ENCODE data around the gene DRD4. TPM values are rescaled to one million over a fixed set of nuclear protein-coding genes. Genes with fewer than 3 reads are reported as not detected.

The DRD4 gene
- 0.10 to 0.41 TPM (median 0.24 TPM) in 5 replicates for total RNA-seq (2022; extraction: Qiagen RNA extraction; ENCODE audit: low read depth)

DNA sequence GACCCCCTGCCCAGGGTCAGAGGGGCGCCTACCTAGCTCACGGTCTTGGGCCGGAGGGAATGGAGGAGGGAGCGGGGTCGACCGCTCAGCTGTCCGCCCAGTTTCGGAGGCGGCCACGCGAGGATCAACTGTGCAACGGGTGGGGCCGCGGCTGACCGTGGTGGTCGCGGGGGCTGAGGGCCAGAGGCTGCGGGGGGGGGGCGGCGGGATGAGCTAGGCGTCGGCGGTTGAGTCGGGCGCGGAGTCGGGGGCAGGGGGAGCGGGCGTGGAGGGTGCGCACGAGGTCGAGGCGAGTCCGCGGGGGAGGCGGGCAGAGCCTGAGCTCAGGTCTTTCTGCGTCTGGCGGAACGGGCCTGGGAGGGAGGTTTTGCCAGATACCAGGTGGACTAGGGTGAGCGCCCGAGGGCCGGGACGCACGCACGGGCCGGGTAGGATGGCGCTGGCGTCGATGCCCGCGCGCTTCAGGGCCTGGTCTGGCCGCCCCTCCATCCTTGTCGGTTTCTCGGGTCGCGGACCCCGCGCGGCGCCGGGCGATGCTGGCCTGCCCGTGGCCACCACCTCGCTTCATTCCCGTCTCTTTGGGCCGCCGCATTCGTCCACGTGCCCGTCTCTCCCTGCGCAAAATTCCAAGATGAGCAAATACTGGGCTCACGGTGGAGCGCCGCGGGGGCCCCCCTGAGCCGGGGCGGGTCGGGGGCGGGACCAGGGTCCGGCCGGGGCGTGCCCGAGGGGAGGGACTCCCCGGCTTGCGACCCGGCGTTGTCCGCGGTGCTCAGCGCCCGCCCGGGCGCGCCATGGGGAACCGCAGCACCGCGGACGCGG, at the start of gene DRD4:
DRD4 (plus strand) TSS at position 759 of the 822 bp plus-strand sequence; CDS start at position 795, 36 bp downstream.

GRCh38 chr11:615504-616319, 21.4 kb upstream of the DRD4 start, which contains the start of gene IRF7:
Gene IRF7 (minus strand): TSS chr11:615950. CDS start chr11:615364, 586 bp downstream.

GRCh38 chr11:624705-625635, 12.1 kb upstream of the DRD4 start, which contains the start of gene CDHR5:
Gene CDHR5 (minus strand): TSS chr11:624955. CDS start chr11:624902, 53 bp downstream.

GRCh38 chr11:626475-627307, 10.4 kb upstream of the DRD4 start, which contains the start of gene SCT:
Gene SCT (minus strand): TSS chr11:627181. CDS start chr11:627143, 38 bp downstream.

Other genes with a start within 250 kb of the DRD4 start
- gene PKP3, start 243.1 kb upstream of the DRD4 start, total RNA-seq (2022; extraction: Qiagen RNA extraction; ENCODE audit: low read depth), result 29.9 to 39.9 TPM (median 38.6 TPM) in 5 replicates
- 60.4 to 93.3 TPM (median 87.7 TPM) in 5 replicates for gene SIGIRR, start 222.3 kb upstream of the DRD4 start, total RNA-seq (2022; extraction: Qiagen RNA extraction; ENCODE audit: low read depth)
- gene ANO9, start 195.3 kb upstream of the DRD4 start, total RNA-seq (2022; extraction: Qiagen RNA extraction; ENCODE audit: low read depth), result 0.72 to 1.2 TPM (median 0.88 TPM) in 5 replicates
- gene PTDSS2, start 187.0 kb upstream of the DRD4 start, total RNA-seq (2022; extraction: Qiagen RNA extraction; ENCODE audit: low read depth), result 33.8 to 46.7 TPM (median 44.8 TPM) in 5 replicates
- 134 to 192 TPM (median 169 TPM) in 5 replicates for gene RNH1, start 130.0 kb upstream of the DRD4 start, total RNA-seq (2022; extraction: Qiagen RNA extraction; ENCODE audit: low read depth)
- gene HRAS, start 101.7 kb upstream of the DRD4 start, total RNA-seq (2022; extraction: Qiagen RNA extraction; ENCODE audit: low read depth), result 108 to 168 TPM (median 150 TPM) in 5 replicates
- 0.54 to 0.97 TPM (median 0.77 TPM) in 5 replicates for gene LRRC56, start 99.7 kb upstream of the DRD4 start, total RNA-seq (2022; extraction: Qiagen RNA extraction; ENCODE audit: low read depth)
- 1.9 to 3.0 TPM (median 2.3 TPM) in 5 replicates for gene LMNTD2, start 76.5 kb upstream of the DRD4 start, total RNA-seq (2022; extraction: Qiagen RNA extraction; ENCODE audit: low read depth)
- 45.1 to 53.1 TPM (median 51.9 TPM) in 5 replicates for gene RASSF7, start 76.3 kb upstream of the DRD4 start, total RNA-seq (2022; extraction: Qiagen RNA extraction; ENCODE audit: low read depth)
- 29.5 to 38.7 TPM (median 35.4 TPM) in 5 replicates for gene PHRF1, start 60.8 kb upstream of the DRD4 start, total RNA-seq (2022; extraction: Qiagen RNA extraction; ENCODE audit: low read depth)
- gene IRF7, start 21.3 kb upstream of the DRD4 start, total RNA-seq (2022; extraction: Qiagen RNA extraction; ENCODE audit: low read depth), result 5.8 to 8.1 TPM (median 5.9 TPM) in 5 replicates
- gene CDHR5, start 12.3 kb upstream of the DRD4 start, total RNA-seq (2022; extraction: Qiagen RNA extraction; ENCODE audit: low read depth), result 0.08 to 0.14 TPM (median 0.09 TPM) in 3 of 5 replicates, not detected in the others
- gene SCT, start 10.1 kb upstream of the DRD4 start, total RNA-seq (2022; extraction: Qiagen RNA extraction; ENCODE audit: low read depth), result not detected in 5 replicates
- gene DEAF1, start 58.0 kb downstream of the DRD4 start, total RNA-seq (2022; extraction: Qiagen RNA extraction; ENCODE audit: low read depth), result 26.1 to 38.9 TPM (median 32.1 TPM) in 5 replicates
- gene TMEM80, start 58.5 kb downstream of the DRD4 start, total RNA-seq (2022; extraction: Qiagen RNA extraction; ENCODE audit: low read depth), result 8.4 to 10.4 TPM (median 10.0 TPM) in 5 replicates
- gene EPS8L2, start 69.0 kb downstream of the DRD4 start, total RNA-seq (2022; extraction: Qiagen RNA extraction; ENCODE audit: low read depth), result 76.9 to 131 TPM (median 114 TPM) in 5 replicates
- 394 to 439 TPM (median 414 TPM) in 5 replicates for gene TALDO1, start 110.2 kb downstream of the DRD4 start, total RNA-seq (2022; extraction: Qiagen RNA extraction; ENCODE audit: low read depth)
- gene GATD1, start 140.2 kb downstream of the DRD4 start, total RNA-seq (2022; extraction: Qiagen RNA extraction; ENCODE audit: low read depth), result 36.6 to 48.9 TPM (median 44.7 TPM) in 5 replicates
- gene CEND1, start 152.8 kb downstream of the DRD4 start, total RNA-seq (2022; extraction: Qiagen RNA extraction; ENCODE audit: low read depth), result 1.2 to 2.7 TPM (median 1.9 TPM) in 5 replicates
- 21.8 to 34.9 TPM (median 34.1 TPM) in 5 replicates for gene SLC25A22, start 161.0 kb downstream of the DRD4 start, total RNA-seq (2022; extraction: Qiagen RNA extraction; ENCODE audit: low read depth)
- gene PIDD1, start 168.0 kb downstream of the DRD4 start, total RNA-seq (2022; extraction: Qiagen RNA extraction; ENCODE audit: low read depth), result 8.6 to 14.2 TPM (median 13.8 TPM) in 5 replicates
- 1,669 to 2,765 TPM (median 2,317 TPM) in 5 replicates for gene RPLP2, start 172.7 kb downstream of the DRD4 start, total RNA-seq (2022; extraction: Qiagen RNA extraction; ENCODE audit: low read depth)
- gene PNPLA2, start 181.6 kb downstream of the DRD4 start, total RNA-seq (2022; extraction: Qiagen RNA extraction; ENCODE audit: low read depth), result 36.8 to 63.3 TPM (median 53.7 TPM) in 5 replicates
- gene CRACR2B, start 190.7 kb downstream of the DRD4 start, total RNA-seq (2022; extraction: Qiagen RNA extraction; ENCODE audit: low read depth), result 5.0 to 6.2 TPM (median 5.5 TPM) in 5 replicates
- gene CD151, start 195.7 kb downstream of the DRD4 start, total RNA-seq (2022; extraction: Qiagen RNA extraction; ENCODE audit: low read depth), result 811 to 833 TPM (median 824 TPM) in 5 replicates
- gene POLR2L, start 205.3 kb downstream of the DRD4 start, total RNA-seq (2022; extraction: Qiagen RNA extraction; ENCODE audit: low read depth), result 586 to 744 TPM (median 634 TPM) in 5 replicates
- 133 to 197 TPM (median 190 TPM) in 5 replicates for gene TSPAN4, start 205.6 kb downstream of the DRD4 start, total RNA-seq (2022; extraction: Qiagen RNA extraction; ENCODE audit: low read depth)